Astrocyte (in vitro differentiated cells and primary cell): ENCODE data around the gene CTSF.

Experiments used
- EZH2 ChIP-seq: IDR thresholded peaks from 2 replicates; pipeline ENCODE4 v1.6.1; 2012; ENCODE audit warnings: mild to moderate bottlenecking, low read length, inconsistent platforms; ENCODE audit not compliant: insufficient read depth
- TF ChIP-seq, protein P1 (sequence below): IDR thresholded peaks from 2 replicates; pipeline ENCODE4 v1.5.1; 2011; ENCODE audit warnings: low read depth, mild to moderate bottlenecking, inconsistent platforms, low read length, moderate library complexity; ENCODE audit not compliant: insufficient read depth

DNA sequence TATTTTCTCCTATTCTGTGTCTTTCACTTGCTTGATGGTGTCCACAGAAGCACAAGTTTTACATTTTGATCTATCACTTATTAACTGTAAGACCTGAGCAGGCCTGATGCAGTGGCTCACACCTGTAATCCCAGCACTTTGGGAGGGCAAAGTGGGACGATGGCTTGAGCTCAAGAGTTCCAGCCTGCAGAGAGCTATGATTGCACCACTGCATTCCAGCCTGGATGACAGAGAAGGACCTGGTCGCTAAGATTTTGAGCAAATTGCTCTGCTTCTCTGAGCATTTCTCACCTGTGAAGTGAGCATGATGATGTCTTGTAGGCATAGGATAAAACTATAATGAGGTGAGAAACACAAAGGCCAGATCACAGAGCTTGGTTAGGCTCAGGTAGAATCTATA, 17.7 kb upstream of the CTSF start:
- TF ChIP-seq, protein P1, sequence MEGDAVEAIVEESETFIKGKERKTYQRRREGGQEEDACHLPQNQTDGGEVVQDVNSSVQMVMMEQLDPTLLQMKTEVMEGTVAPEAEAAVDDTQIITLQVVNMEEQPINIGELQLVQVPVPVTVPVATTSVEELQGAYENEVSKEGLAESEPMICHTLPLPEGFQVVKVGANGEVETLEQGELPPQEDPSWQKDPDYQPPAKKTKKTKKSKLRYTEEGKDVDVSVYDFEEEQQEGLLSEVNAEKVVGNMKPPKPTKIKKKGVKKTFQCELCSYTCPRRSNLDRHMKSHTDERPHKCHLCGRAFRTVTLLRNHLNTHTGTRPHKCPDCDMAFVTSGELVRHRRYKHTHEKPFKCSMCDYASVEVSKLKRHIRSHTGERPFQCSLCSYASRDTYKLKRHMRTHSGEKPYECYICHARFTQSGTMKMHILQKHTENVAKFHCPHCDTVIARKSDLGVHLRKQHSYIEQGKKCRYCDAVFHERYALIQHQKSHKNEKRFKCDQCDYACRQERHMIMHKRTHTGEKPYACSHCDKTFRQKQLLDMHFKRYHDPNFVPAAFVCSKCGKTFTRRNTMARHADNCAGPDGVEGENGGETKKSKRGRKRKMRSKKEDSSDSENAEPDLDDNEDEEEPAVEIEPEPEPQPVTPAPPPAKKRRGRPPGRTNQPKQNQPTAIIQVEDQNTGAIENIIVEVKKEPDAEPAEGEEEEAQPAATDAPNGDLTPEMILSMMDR = no peak
- TF ChIP-seq EZH2 = no peak
